GM12801 (cell line): ENCODE measurements around the gene MYH10.

Experiments used
- TF ChIP-seq, protein P1 (sequence below): IDR thresholded peaks from one replicate; pipeline ENCODE4 v1.5.1; 2011; ENCODE audit warnings: control low read depth; ENCODE audit not compliant: insufficient read length; ENCODE audit errors: extremely low read depth

The MYH10 gene

GRCh38 chr17:8470447-8471047, 160.0 kb downstream of the MYH10 start:
- TF ChIP-seq, protein P1, sequence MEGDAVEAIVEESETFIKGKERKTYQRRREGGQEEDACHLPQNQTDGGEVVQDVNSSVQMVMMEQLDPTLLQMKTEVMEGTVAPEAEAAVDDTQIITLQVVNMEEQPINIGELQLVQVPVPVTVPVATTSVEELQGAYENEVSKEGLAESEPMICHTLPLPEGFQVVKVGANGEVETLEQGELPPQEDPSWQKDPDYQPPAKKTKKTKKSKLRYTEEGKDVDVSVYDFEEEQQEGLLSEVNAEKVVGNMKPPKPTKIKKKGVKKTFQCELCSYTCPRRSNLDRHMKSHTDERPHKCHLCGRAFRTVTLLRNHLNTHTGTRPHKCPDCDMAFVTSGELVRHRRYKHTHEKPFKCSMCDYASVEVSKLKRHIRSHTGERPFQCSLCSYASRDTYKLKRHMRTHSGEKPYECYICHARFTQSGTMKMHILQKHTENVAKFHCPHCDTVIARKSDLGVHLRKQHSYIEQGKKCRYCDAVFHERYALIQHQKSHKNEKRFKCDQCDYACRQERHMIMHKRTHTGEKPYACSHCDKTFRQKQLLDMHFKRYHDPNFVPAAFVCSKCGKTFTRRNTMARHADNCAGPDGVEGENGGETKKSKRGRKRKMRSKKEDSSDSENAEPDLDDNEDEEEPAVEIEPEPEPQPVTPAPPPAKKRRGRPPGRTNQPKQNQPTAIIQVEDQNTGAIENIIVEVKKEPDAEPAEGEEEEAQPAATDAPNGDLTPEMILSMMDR, result no peak

- TF ChIP-seq, protein P1, result no peak
These were observed 160.6 kb downstream of the MYH10 start for GRCh38 chr17:8469964-8470363.

DNA sequence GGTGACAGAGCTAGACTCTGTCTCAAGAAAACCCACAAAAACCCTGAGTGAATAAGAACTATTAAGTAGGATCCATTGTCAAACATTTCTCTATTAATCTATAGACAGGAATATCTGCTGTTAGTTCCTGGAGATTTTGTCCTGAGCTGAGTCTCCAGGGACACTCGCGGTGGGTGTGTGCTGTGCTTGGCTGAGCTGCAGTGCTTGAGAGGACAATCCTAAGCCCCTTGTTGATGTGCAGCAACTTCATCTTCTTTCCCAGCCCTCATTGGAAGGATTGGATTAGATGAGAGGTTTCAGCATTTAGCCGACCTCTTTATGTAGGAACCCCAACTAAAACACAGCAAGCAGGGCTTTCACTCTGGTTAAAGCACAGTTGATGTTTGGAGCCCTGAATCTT, 161.5 kb downstream of the MYH10 start:
- TF ChIP-seq, protein P1, result no peak

DNA sequence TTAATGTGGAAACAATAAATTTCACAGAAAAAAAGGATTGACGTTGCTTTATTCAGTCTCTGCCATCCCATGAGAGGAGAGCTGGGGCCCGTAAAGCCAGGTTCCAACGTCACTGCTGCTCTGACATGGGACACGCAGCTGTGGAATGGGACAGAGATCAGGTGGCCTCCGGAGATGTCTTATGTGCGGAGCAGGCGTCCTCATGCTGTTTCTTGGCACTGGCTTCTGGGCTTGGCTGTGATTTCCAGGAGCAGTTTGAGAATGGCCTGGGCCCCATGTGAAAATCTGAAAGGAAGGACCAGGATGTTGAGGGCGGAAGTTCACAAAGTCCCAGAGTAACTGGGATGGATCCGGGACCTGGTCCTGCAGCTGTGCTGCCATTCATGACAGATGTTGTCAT, 162.4 kb downstream of the MYH10 start:
- TF ChIP-seq, protein P1, result no peak

DNA sequence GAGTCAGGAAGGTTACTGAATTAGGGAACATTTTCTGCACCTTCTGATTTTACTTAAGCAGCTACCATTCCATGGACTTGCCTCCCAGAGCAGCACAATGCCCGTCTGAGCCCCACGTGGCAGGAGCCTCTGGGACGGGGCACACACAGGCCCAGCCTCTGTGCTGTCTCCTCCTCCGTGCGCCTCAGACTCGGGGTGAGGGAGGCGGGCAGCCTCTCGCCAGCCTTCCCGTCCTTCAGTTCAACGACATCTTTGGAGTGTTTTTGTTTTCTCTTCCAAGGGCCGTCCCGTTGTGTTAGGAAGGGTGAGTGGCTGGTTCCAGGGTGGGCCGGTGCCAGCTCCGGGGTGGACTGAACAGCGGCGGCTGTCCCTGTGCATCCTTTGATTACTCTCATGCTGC, 163.0 kb downstream of the MYH10 start:
- TF ChIP-seq, protein P1, result no peak

- TF ChIP-seq, protein P1, result no peak
These were observed 163.7 kb downstream of the MYH10 start for GRCh38 chr17:8466873-8467272.

GRCh38 chr17:8466456-8466855, 164.1 kb downstream of the MYH10 start:
- TF ChIP-seq, protein P1, result no peak

DNA sequence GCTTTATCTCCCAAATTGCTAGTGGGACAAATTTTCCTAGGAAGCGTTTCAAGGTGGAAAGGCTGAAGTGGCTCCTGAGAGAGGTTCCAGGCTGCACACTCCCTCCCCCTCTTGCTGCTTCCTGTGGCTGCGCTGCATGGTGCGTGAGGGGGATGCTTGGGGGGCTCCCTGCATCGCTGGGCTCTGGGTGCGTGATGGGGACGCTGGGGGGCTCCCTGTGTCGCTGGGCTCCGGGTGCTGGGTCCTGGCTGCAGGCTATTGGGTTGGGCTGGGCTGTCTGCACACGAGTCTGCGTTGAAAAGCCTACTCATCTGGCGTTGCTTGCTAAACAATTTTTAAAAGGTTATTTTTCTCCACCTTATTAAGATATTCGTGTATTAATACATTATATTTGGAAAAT, 164.8 kb downstream of the MYH10 start:
- TF ChIP-seq, protein P1, result no peak
